GM12878 (cell line): ENCODE results near the gene VPS16. TPM values are rescaled to one million over a fixed set of nuclear protein-coding genes. Genes with fewer than 3 reads are reported as not detected.

Source experiments
- ATAC-seq: fragments of 200-7000 bp; cut with Tn5 transposase; 3 replicates; pipeline ENCODE4 v1.9.1; 2020; ENCODE audit warnings: mild to moderate bottlenecking, moderate library complexity
- BruUV-seq: library from RNA; stranded (reverse); fragments of 400-500 nt; replicated peaks from 2 replicates; lab custom pipeline; 2021; lab: Mats Ljungman, UMichigan
- CTCF ChIA-PET: fragments of 300-600 bp; sonication (Branson Sonifier 250); formaldehyde crosslinking; extraction: SDS; loops from one replicate; lab custom pipeline; 2021; ENCODE audit warnings: inconsistent platforms; lab: Yijun Ruan, JAX
- POLR2A ChIA-PET: fragments of 350-600 bp; formaldehyde crosslinking; extraction: SDS; loops from one replicate; lab custom pipeline; 2021; ENCODE audit warnings: inconsistent platforms; lab: Charles Lee
- RAD21 ChIA-PET: fragments of 300-600 bp; sonication (Branson Sonifier 250); formaldehyde crosslinking; loops from one replicate; lab custom pipeline; 2023; ENCODE audit warnings: antibody characterized with exemption; ENCODE audit not compliant: unreplicated experiment; lab: Charles Lee
- SMC1A ChIA-PET: fragments of 300-600 bp; sonication (Branson Sonifier 250); formaldehyde crosslinking; loops from one replicate; lab custom pipeline; 2023; ENCODE audit not compliant: unreplicated experiment, uncharacterized antibody; lab: Charles Lee
- DNase-seq: peaks from one replicate; pipeline ENCODE4 v3.0.0-alpha.2; 2011; ENCODE audit warnings: low read depth, low spot score
- FAIRE-seq: peaks from 3 replicates; lab custom pipeline; 2011; peaks lifted over from hg19 to GRCh38; lab: Jason Lieb, UNC
- H2AFZ ChIP-seq: 2 replicates; pipeline ENCODE4 v1.6.0; 2011; ENCODE audit warnings: low read depth, low read length, control low read depth; ENCODE audit not compliant: control insufficient read depth
- H3K27ac ChIP-seq: 2 replicates; pipeline ENCODE4 v1.5.1; 2011; ENCODE audit warnings: control low read depth; ENCODE audit not compliant: control insufficient read depth, insufficient read depth
- H3K27me3 ChIP-seq, 2 experiments: replicated peaks in 1 of 2; 2 replicates each; pipeline versions ENCODE4 v1.6.0 to v1.6.1; 2011; ENCODE audit warnings: low read length in 1 of 2; ENCODE audit not compliant: control insufficient read depth in 2 of 2, insufficient read depth in 2 of 2
- H3K36me3 ChIP-seq, 2 experiments: 2 replicates each; pipeline ENCODE4 v1.5.1; 2011; ENCODE audit warnings: low read length in 1 of 2; ENCODE audit not compliant: control insufficient read depth in 2 of 2, insufficient read depth in 2 of 2
- H3K4me1 ChIP-seq: 2 replicates; pipeline ENCODE4 v1.6.1; 2011; ENCODE audit warnings: mild to moderate bottlenecking, low read length, moderate library complexity, mixed read lengths; ENCODE audit not compliant: control insufficient read depth, insufficient read depth
- H3K4me2 ChIP-seq: 2 replicates; pipeline ENCODE4 v1.6.0; 2011; ENCODE audit warnings: control low read depth; ENCODE audit not compliant: control insufficient read depth, insufficient read depth
- H3K4me3 ChIP-seq: fragments of 200-600 bp; sonication (generic); 2 replicates; pipeline ENCODE4 v1.5.1; 2016
- H3K79me2 ChIP-seq: 2 replicates; pipeline ENCODE4 v1.6.0; 2011; ENCODE audit warnings: low read length; ENCODE audit not compliant: control insufficient read depth, insufficient read depth
- H3K9ac ChIP-seq: 2 replicates; pipeline ENCODE4 v1.8.0; 2011; ENCODE audit warnings: low read length, control low read depth, mixed read lengths; ENCODE audit not compliant: control insufficient read depth, insufficient read depth
- H3K9me3 ChIP-seq: replicated peaks from 3 replicates; pipeline ENCODE4 v1.5.1; 2011; ENCODE audit warnings: mild to moderate bottlenecking, low read length; ENCODE audit not compliant: control insufficient read depth, insufficient read depth
- H4K20me1 ChIP-seq: 2 replicates; pipeline ENCODE4 v1.6.0; 2011; ENCODE audit not compliant: control insufficient read depth, insufficient read depth
- CEBPZ ChIP-seq: fragments of 150-350 bp; IDR thresholded peaks from 2 replicates; pipeline ENCODE4 v1.6.1; 2016; ENCODE audit warnings: low read depth, low read length
- SP1 ChIP-seq: IDR thresholded peaks from one replicate; pipeline ENCODE4 v1.6.1; 2011; ENCODE audit warnings: low read depth, low read length
- ZNF217 ChIP-seq: fragments of 450-650 bp; IDR thresholded peaks from 2 replicates; pipeline ENCODE4 v1.6.1; 2017; ENCODE audit warnings: antibody characterized with exemption, mild to moderate bottlenecking
- WGBS: methylation state at CpG from one replicate; pipeline ENCODE4 v1.1.6; 2016; ENCODE audit warnings: low lambda C conversion rate; ENCODE audit not compliant: insufficient replicate concordance, insufficient coverage; ENCODE audit errors: missing lambda C conversion rate; 5-methylcytosine and 5-hydroxymethylcytosine counted together
- in situ Hi-C: fragments of 300-500 bp; cut with MboI; formaldehyde crosslinking; loops from 9 replicates; pipeline ENCODE4 v1.14.3; 2018; ENCODE audit warnings: mixed read lengths
- intact Hi-C: fragments of 100-400 bp; cut with micrococcal nuclease; formaldehyde crosslinking; loops from one replicate; pipeline ENCODE4 v1.14.2; 2022; ENCODE audit not compliant: unreplicated experiment
- polyA plus RNA-seq, 11 experiments: library from polyadenylated mRNA; depleted of rRNA in 4 of 11; unstranded in 6 of 11; stranded (reverse) in 5 of 11; fragments of >200 nt; fragmentation: Nextera tagmentation in 4 of 11; fragmentation: Illumina TruSeq in 1 of 11; extraction: Ambion mirVana in 4 of 11; extraction: Trizol in 1 of 11; gene quantifications; 1 replicate in 1 of 11; 2 replicates in 10 of 11; pipeline versions ENCODE4 v1.2.1 to v1.2.3, GENCODE V29; 2011 to 2016; ENCODE audit warnings: inconsistent platforms in 2 of 11, missing spikeins in 2 of 11, low read depth in 1 of 11
- total RNA-seq, 4 experiments: library from RNA; depleted of rRNA in 3 of 4; stranded (reverse); fragments of >200 nt in 3 of 4; fragmentation: Illumina TruSeq in 1 of 4; extraction: Trizol in 1 of 4; gene quantifications; 2 replicates each; pipeline versions ENCODE4 v1.2.1 to v1.2.3, GENCODE V29; 2013 to 2021

The VPS16 gene
- total and polyA plus RNA-seq, 10 of the 15 experiments (the other 5 are each of a cell fraction or from before 2014, with no cell fraction given) = 8.4 to 37.5 (median 26.4) TPM

- ATAC-seq (no peak), DNase-seq (no peak), FAIRE-seq (no peak)
- POLR2A ChIA-PET = interaction anchor here (0.6 kb wide), 1 partner anchor 363 kb away, joined by 4 read pairs; no protein-coding TSS in a partner anchor
- in situ Hi-C loops (no loop called here), intact Hi-C loops (no loop called here)
- SMC1A ChIA-PET = interaction anchor here (1.1 kb wide), 1 partner anchor 134 kb away, joined by 3 read pairs; no protein-coding TSS in a partner anchor
- H3K27ac ChIP-seq = no peak overlapping the region
- 94% methylated on average over 6 of the region's 6 CpGs for WGBS
- BruUV-seq = no TSS peak
- no peak overlapping the region for H3K4me3 ChIP-seq
- CTCF ChIA-PET = no interaction called here
- no peaks in the 10 kb centered on the region for H3K9me3 ChIP-seq
- no peak overlapping the region for H3K4me2 ChIP-seq
- no peak overlapping the region for H3K9ac ChIP-seq
- H3K36me3 ChIP-seq = no peaks in the 10 kb centered on the region
- no peak overlapping the region for H2AFZ ChIP-seq
- H4K20me1 ChIP-seq = no peaks in the 10 kb centered on the region
- H3K27me3 ChIP-seq = no peaks in the 10 kb centered on the region
- no peak for TF ChIP-seq CEBPZ
- no peak for TF ChIP-seq ZNF217
- TF ChIP-seq SP1 = no peak
- peaks cover 14% of the 10 kb centered on the region for H3K4me1 ChIP-seq
- H3K79me2 ChIP-seq = peaks cover 6% of the 10 kb centered on the region; the same call in 1 of the 2 replicates
- RAD21 ChIA-PET = no interaction called here
These were observed 3.2 kb upstream of the VPS16 start for GRCh38 chr20:2837221-2837960.
